Measurements from ENCODE around the gene DSEL. TPM values are rescaled to one million over a fixed set of nuclear protein-coding genes. Genes with fewer than 3 reads are reported as not detected.

The DSEL gene
- 12.2 TPM for total RNA-seq (ENCODE audit: unreplicated experiment)
- long read RNA-seq, full-length matches to known transcripts: 3 of 6 reads
- long read RNA-seq, partial matches to known transcripts: 0 of 6 reads
- long read RNA-seq, other reads (novel, unspliced or antisense): 3 of 6 reads

DNA sequence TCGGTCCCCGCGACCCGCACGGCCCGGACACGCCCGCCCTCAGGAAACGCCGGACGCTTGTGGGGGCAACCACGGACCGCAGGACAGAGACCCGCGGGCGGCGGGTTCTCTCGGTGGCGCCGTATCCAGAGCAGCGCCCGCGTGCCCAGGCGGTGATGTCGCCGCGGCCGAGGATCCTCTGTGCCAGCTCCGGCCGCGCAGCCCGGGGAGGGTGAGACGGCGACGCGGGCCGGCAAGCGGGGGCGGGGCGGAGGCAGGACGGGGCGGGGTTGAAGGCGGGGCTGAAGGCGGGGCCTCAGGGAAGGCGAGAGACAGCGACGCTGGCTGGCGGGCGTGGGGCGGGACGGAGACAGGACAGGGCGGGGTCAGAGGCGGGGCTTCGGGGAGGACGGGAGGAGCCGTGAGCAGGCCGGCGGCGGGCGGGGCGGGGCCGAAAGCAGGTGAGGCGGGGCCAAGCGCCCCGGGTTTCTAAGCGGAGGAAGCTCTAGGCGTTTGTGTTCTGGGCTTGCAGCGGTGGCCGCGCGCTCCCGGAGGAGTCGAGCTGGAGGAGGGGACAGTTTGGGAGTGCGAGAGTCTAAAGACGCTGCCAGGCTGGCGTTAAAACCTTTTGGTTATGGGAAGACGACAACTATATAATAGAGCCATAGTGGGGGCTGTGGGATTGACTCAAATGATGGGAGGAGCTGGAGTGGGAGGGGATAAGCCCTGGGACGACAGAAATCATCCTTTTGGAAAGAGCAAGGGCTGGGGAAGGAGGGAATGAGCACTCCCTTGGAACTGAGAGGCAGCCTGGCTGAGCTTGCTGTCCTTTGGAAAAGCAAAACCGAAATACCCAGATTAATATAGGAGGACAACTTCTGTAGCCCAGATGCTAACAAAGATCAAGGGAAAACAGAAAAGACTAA, at the start of gene DSEL:
Gene DSEL, minus strand, starts transcription at position 182 of the 905 bp plus-strand sequence. CDS start 2,112 bp downstream, outside the sequence.
- peak within 1 kb of the TSS; percentile 94 for H3K27ac Mint-ChIP-seq (ENCODE audit: unreplicated experiment)
- peaks cover 4% of the 10 kb centered on the region for H3K9me3 Mint-ChIP-seq (ENCODE audit: unreplicated experiment)
- H3K4me1 Mint-ChIP-seq (ENCODE audit: low read depth, unreplicated experiment): peaks cover 14% of the 10 kb centered on the region
- H3K4me3 Mint-ChIP-seq (ENCODE audit: unreplicated experiment): peak within 1 kb of the TSS; percentile 95
- DNase-seq: peak; percentile 100
- H3K36me3 Mint-ChIP-seq (ENCODE audit: unreplicated experiment): no peaks in the 10 kb centered on the region
- TF ChIP-seq, protein P1, sequence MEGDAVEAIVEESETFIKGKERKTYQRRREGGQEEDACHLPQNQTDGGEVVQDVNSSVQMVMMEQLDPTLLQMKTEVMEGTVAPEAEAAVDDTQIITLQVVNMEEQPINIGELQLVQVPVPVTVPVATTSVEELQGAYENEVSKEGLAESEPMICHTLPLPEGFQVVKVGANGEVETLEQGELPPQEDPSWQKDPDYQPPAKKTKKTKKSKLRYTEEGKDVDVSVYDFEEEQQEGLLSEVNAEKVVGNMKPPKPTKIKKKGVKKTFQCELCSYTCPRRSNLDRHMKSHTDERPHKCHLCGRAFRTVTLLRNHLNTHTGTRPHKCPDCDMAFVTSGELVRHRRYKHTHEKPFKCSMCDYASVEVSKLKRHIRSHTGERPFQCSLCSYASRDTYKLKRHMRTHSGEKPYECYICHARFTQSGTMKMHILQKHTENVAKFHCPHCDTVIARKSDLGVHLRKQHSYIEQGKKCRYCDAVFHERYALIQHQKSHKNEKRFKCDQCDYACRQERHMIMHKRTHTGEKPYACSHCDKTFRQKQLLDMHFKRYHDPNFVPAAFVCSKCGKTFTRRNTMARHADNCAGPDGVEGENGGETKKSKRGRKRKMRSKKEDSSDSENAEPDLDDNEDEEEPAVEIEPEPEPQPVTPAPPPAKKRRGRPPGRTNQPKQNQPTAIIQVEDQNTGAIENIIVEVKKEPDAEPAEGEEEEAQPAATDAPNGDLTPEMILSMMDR (IDR thresholded peaks at IDR 0.05; ENCODE audit: partially characterized antibody, unreplicated experiment): no peak
- peaks cover 5% of the 10 kb centered on the region for H3K27me3 Mint-ChIP-seq (ENCODE audit: unreplicated experiment)

DNA sequence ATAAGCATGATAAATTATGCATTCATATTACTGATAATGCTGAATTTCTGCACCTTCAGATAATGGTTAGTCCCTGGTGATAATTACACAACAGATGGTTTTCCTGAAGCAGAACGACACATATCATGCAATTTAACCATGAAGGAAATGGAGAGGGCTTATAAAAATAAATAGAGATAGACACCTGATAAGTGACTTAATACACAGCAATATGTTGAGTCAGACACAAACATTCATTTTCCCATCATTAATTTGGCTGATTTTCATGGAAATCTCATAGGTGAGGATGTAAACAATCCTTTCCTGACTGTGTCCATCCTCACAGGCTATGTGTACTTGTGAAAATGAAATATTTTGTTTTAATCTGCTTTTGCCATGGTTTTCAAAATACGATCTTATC, 36.9 kb upstream of the DSEL start:
- Mint-ChIP-seq H3K27me3 (ENCODE audit: unreplicated experiment) (no peaks in the 10 kb centered on the region), H3K27ac (ENCODE audit: unreplicated experiment) (no peak overlapping the region), H3K4me1 (ENCODE audit: low read depth, unreplicated experiment) (peaks cover 2% of the 10 kb centered on the region), H3K36me3 (ENCODE audit: unreplicated experiment) (no peaks in the 10 kb centered on the region), H3K4me3 (ENCODE audit: unreplicated experiment) (no peak overlapping the region), H3K9me3 (ENCODE audit: unreplicated experiment) (no peaks in the 10 kb centered on the region)
- no peak for DNase-seq
- TF ChIP-seq, protein P1 (IDR thresholded peaks at IDR 0.05; ENCODE audit: partially characterized antibody, unreplicated experiment): no peak

DNA sequence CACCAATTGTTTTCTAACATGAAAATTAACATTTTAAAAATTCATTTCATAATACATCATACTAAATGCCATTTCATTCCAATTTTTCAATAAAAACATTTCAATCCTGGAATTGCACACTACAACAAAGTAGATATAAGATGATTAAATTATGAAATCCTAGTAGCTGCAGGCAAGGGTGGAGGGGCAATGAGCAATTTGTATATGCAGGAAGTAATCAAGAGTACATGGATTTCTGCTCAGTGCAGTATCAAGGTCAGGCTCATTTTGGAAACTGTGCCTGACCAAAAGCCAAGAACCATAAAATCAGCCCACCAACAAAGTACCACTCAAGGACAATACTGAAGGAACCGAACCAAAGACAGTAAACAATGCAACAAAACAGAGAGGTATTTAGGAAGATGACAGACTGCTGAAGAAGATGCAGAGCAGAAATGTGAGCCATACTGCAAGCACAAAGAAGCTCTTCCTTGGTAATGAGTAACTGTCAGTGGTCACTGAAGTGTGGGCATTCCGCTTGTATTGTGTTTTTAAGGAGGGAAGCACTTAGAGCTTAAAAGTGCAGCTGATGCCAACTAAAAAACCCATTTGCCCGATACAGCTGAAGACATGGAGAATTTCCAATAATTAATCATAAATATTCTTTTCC, 34.5 kb upstream of the DSEL start:
- Mint-ChIP-seq H3K9me3 (ENCODE audit: unreplicated experiment) (no peaks in the 10 kb centered on the region), H3K27ac (ENCODE audit: unreplicated experiment) (no peak overlapping the region), H3K4me3 (ENCODE audit: unreplicated experiment) (no peak overlapping the region), H3K36me3 (ENCODE audit: unreplicated experiment) (no peaks in the 10 kb centered on the region), H3K27me3 (ENCODE audit: unreplicated experiment) (no peaks in the 10 kb centered on the region), H3K4me1 (ENCODE audit: low read depth, unreplicated experiment) (peaks cover 2% of the 10 kb centered on the region)
- no peak for DNase-seq
- TF ChIP-seq, protein P1 (IDR thresholded peaks at IDR 0.05; ENCODE audit: partially characterized antibody, unreplicated experiment): no peak

DNA sequence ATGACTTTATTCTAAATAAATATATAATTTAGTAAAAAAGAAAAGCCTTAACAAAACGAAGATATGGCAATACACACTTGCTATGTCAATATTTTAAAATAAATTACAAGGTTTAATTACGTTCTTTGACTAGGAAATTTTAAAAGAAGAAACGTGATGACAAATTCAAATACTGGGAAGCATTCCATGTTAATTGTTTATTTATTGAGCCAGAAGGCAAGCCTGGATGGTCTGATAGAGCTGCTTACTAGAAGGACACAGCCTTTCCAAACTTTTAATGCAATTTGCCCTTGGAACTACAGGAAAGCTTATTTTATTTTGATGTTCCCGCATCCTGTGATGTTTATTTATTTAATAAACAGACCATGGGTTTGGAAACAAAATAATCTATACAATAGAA, 33.4 kb upstream of the DSEL start:
- Mint-ChIP-seq H3K9me3 (ENCODE audit: unreplicated experiment) (no peaks in the 10 kb centered on the region), H3K27ac (ENCODE audit: unreplicated experiment) (no peak overlapping the region), H3K4me1 (ENCODE audit: low read depth, unreplicated experiment) (peaks cover 2% of the 10 kb centered on the region), H3K4me3 (ENCODE audit: unreplicated experiment) (no peak overlapping the region), H3K27me3 (ENCODE audit: unreplicated experiment) (no peaks in the 10 kb centered on the region), H3K36me3 (ENCODE audit: unreplicated experiment) (no peaks in the 10 kb centered on the region)
- DNase-seq: no peak
- TF ChIP-seq, protein P1 (IDR thresholded peaks at IDR 0.05; ENCODE audit: partially characterized antibody, unreplicated experiment): no peak

Data from glutamatergic neuron (in vitro differentiated cells).